ENCODE results near the gene SEL1L.

Gene SEL1L

GRCh38 chr14:81511111-81511904 is 22.3 kb downstream of the SEL1L start:
- no peak for TF ChIP-seq POLR2A (IDR thresholded peaks at IDR 0.05; ENCODE audit: low read depth, low read length)
- no peak for FAIRE-seq
- DNase-seq (ENCODE audit: insufficient read length, low spot score): no peak

GRCh38 chr14:81509838-81510452 is 23.7 kb downstream of the SEL1L start:
- DNase-seq (ENCODE audit: insufficient read length, low spot score) (no peak), FAIRE-seq (no peak)
- no peak for TF ChIP-seq POLR2A (IDR thresholded peaks at IDR 0.05; ENCODE audit: low read depth, low read length)

- no peak for TF ChIP-seq POLR2A (IDR thresholded peaks at IDR 0.05; ENCODE audit: low read depth, low read length)
- FAIRE-seq: no peak
- no peak for DNase-seq (ENCODE audit: insufficient read length, low spot score)
These were observed 24.3 kb downstream of the SEL1L start for GRCh38 chr14:81509321-81509720.

- DNase-seq (ENCODE audit: insufficient read length, low spot score): no peak
- TF ChIP-seq POLR2A (IDR thresholded peaks at IDR 0.05; ENCODE audit: low read depth, low read length): no peak
- no peak for FAIRE-seq
These were observed 27.2 kb downstream of the SEL1L start for GRCh38 chr14:81506487-81506886.

GRCh38 chr14:81504864-81505263 is 28.8 kb downstream of the SEL1L start:
- FAIRE-seq (no peak), DNase-seq (ENCODE audit: insufficient read length, low spot score) (no peak)
- TF ChIP-seq POLR2A (IDR thresholded peaks at IDR 0.05; ENCODE audit: low read depth, low read length): no peak

GRCh38 chr14:81485781-81486180 is 47.9 kb downstream of the SEL1L start:
- FAIRE-seq: no peak
- TF ChIP-seq POLR2A (IDR thresholded peaks at IDR 0.05; ENCODE audit: low read depth, low read length): no peak
- no peak for DNase-seq (ENCODE audit: insufficient read length, low spot score)

- no peak for FAIRE-seq
These were observed 48.3 kb downstream of the SEL1L start for GRCh38 chr14:81485372-81485771.

GRCh38 chr14:81484120-81484519 is 49.5 kb downstream of the SEL1L start:
- TF ChIP-seq POLR2A (IDR thresholded peaks at IDR 0.05; ENCODE audit: low read depth, low read length): no peak
- DNase-seq (ENCODE audit: insufficient read length, low spot score) (no peak), FAIRE-seq (no peak)

More at GRCh38 chr14:81485372-81485771, 48.3 kb downstream of the SEL1L start:
- TF ChIP-seq POLR2A (IDR thresholded peaks at IDR 0.05; ENCODE audit: low read depth, low read length): no peak
- DNase-seq (ENCODE audit: insufficient read length, low spot score): no peak

- DNase-seq (ENCODE audit: insufficient read length, low spot score) (no peak), FAIRE-seq (no peak)
- TF ChIP-seq POLR2A (IDR thresholded peaks at IDR 0.05; ENCODE audit: low read depth, low read length): no peak
These were observed 52.9 kb downstream of the SEL1L start for GRCh38 chr14:81480741-81481140.

GRCh38 chr14:81478446-81478845 is 55.2 kb downstream of the SEL1L start:
- DNase-seq (ENCODE audit: insufficient read length, low spot score): no peak
- FAIRE-seq: no peak
- TF ChIP-seq POLR2A (IDR thresholded peaks at IDR 0.05; ENCODE audit: low read depth, low read length): no peak

GRCh38 chr14:81476816-81477215 is 56.8 kb downstream of the SEL1L start:
- no peak for FAIRE-seq
- DNase-seq (ENCODE audit: insufficient read length, low spot score): no peak
- no peak for TF ChIP-seq POLR2A (IDR thresholded peaks at IDR 0.05; ENCODE audit: low read depth, low read length)

GRCh38 chr14:81474685-81475324 is 58.8 kb downstream of the SEL1L start:
- no peak for DNase-seq (ENCODE audit: insufficient read length, low spot score)
- no peak for FAIRE-seq
- no peak for TF ChIP-seq POLR2A (IDR thresholded peaks at IDR 0.05; ENCODE audit: low read depth, low read length)

GRCh38 chr14:81474148-81474492 is 59.5 kb downstream of the SEL1L start:
- no peak for FAIRE-seq
- TF ChIP-seq POLR2A (IDR thresholded peaks at IDR 0.05; ENCODE audit: low read depth, low read length): no peak
- DNase-seq (ENCODE audit: insufficient read length, low spot score): no peak

GRCh38 chr14:81473456-81474147 is 60.1 kb downstream of the SEL1L start:
- TF ChIP-seq POLR2A (IDR thresholded peaks at IDR 0.05; ENCODE audit: low read depth, low read length): no peak
- no peak for DNase-seq (ENCODE audit: insufficient read length, low spot score)
- no peak for FAIRE-seq
